Endodermal cell (in vitro differentiated cells): ENCODE results near the gene GP9. TPM values are rescaled to one million over a fixed set of nuclear protein-coding genes. Genes with fewer than 3 reads are reported as not detected.
A peak's percentile ranks its signal among the peaks of the same experiment; 100 is the strongest.
"Not testable (repeated sequence)": the region's sequence is repeated elsewhere in the genome, so short reads cannot be mapped to it uniquely, and the experiment has no call there.

Experiments used
- DNase-seq: peaks from one replicate; pipeline ENCODE4 v3.0.0-alpha.2; 2017
- H3K27ac ChIP-seq: 2 replicates; pipeline ENCODE4 v1.5.1; 2013; ENCODE audit warnings: mild to moderate bottlenecking, low read depth, low read length, moderate library complexity
- H3K27me3 ChIP-seq: 2 replicates; pipeline ENCODE4 v1.6.1; 2013; ENCODE audit warnings: mild to moderate bottlenecking, low read length, moderate library complexity; ENCODE audit not compliant: insufficient read depth, control insufficient read depth, poor library complexity, severe bottlenecking
- H3K36me3 ChIP-seq: 2 replicates; pipeline ENCODE4 v1.7.0; 2013; ENCODE audit warnings: mild to moderate bottlenecking, low read length, moderate library complexity; ENCODE audit not compliant: control insufficient read depth, insufficient read depth
- H3K4me1 ChIP-seq: one replicate; pipeline ENCODE4 v1.7.0; 2013; ENCODE audit warnings: low read length; ENCODE audit not compliant: control insufficient read depth, insufficient read depth
- H3K4me3 ChIP-seq: 2 replicates; pipeline ENCODE4 v1.5.1; 2013; ENCODE audit warnings: mild to moderate bottlenecking, low read length, moderate library complexity
- H3K9ac ChIP-seq: 2 replicates; pipeline ENCODE4 v1.6.1; 2013; ENCODE audit warnings: mild to moderate bottlenecking, low read length, moderate library complexity; ENCODE audit not compliant: poor library complexity, severe bottlenecking; ENCODE audit errors: extremely low read depth
- H3K9me3 ChIP-seq: 2 replicates; pipeline ENCODE4 v1.6.1; 2013; ENCODE audit warnings: mild to moderate bottlenecking, low read length, moderate library complexity; ENCODE audit not compliant: control insufficient read depth
- H3K27ac Mint-ChIP-seq: 2 replicates; pipeline ENCODE4 v1.8.0; 2020; ENCODE audit warnings: mixed read lengths
- H3K27me3 Mint-ChIP-seq: 2 replicates; pipeline ENCODE4 v1.8.0; 2021; ENCODE audit warnings: mild to moderate bottlenecking, mixed read lengths; ENCODE audit not compliant: insufficient read depth
- H3K36me3 Mint-ChIP-seq: 2 replicates; pipeline ENCODE4 v1.8.0; 2020; ENCODE audit warnings: low read depth, mixed read lengths
- H3K4me1 Mint-ChIP-seq: 2 replicates; pipeline ENCODE4 v1.8.0; 2020; ENCODE audit warnings: mixed read lengths
- H3K4me3 Mint-ChIP-seq: 2 replicates; pipeline ENCODE4 v1.8.0; 2020; ENCODE audit warnings: mild to moderate bottlenecking, moderate library complexity, mixed read lengths
- H3K9me3 Mint-ChIP-seq: 2 replicates; pipeline ENCODE4 v1.8.0; 2020; ENCODE audit warnings: mild to moderate bottlenecking, mixed read lengths
- CTCF ChIP-seq: fragments of 200-600 bp; sonication (generic); conservative IDR thresholded peaks from 2 replicates; pipeline ENCODE4 v1.5.0; 2021; ENCODE audit warnings: antibody characterized with exemption, mild to moderate bottlenecking
- WGBS, 2 experiments: methylation state at CpG; one replicate each; pipeline versions ENCODE4 v1.1.5 to v1.1.7; 2013; ENCODE audit warnings: missing lambda C conversion rate in 2 of 2, mixed read lengths in 1 of 2; ENCODE audit not compliant: insufficient coverage in 1 of 2, insufficient read length in 1 of 2; 5-methylcytosine and 5-hydroxymethylcytosine counted together
- total RNA-seq, 2 donors: library from RNA; stranded (reverse); fragmentation: NEBNext Ultra II Directional in 1 of 2; extraction: Animal tissue kit (Norgen Biotek cat#: 25700) in 1 of 2; gene quantifications; 2 replicates in 1 of 2; 3 replicates in 1 of 2; pipeline ENCODE4 v1.2.1, GENCODE V29; 2021

The GP9 gene
- total RNA-seq, 2 donors from 2014 or later = not detected

GRCh38 chr3:129065720-129066073 is 5.1 kb downstream of the GP9 start:
- H3K9me3 ChIP-seq = no peaks in the 10 kb centered on the region
- no peak overlapping the region for H3K4me3 ChIP-seq
- no peak overlapping the region for H3K9ac ChIP-seq
- no peaks in the 10 kb centered on the region for H3K36me3 ChIP-seq
- Mint-ChIP-seq H3K9me3 (peaks cover 5% of the 10 kb centered on the region), H3K36me3 (no peaks in the 10 kb centered on the region), H3K27ac (no peak overlapping the region), H3K4me1 (peaks cover 2% of the 10 kb centered on the region), H3K4me3 (no peak overlapping the region), H3K27me3 (peaks cover 10% of the 10 kb centered on the region)
- no peak for TF ChIP-seq CTCF
- 92 to 95% methylated on average over 4 of the region's 4 CpGs for WGBS, 2 experiments
- no peak for DNase-seq
- H3K27ac ChIP-seq = no peak overlapping the region
- no peaks in the 10 kb centered on the region for H3K4me1 ChIP-seq
- H3K27me3 ChIP-seq = no peaks in the 10 kb centered on the region

GRCh38 chr3:129067719-129068118 is 7.1 kb downstream of the GP9 start:
- Mint-ChIP-seq H3K27me3 (peaks cover 12% of the 10 kb centered on the region), H3K4me3 (peak overlapping the region; percentile 32)
- H3K9me3 ChIP-seq, DNase-seq, H3K27ac Mint-ChIP-seq, H3K9me3 Mint-ChIP-seq, H3K9ac ChIP-seq, H3K36me3 ChIP-seq, H3K4me1 ChIP-seq, H3K36me3 Mint-ChIP-seq, H3K4me3 ChIP-seq, H3K27me3 ChIP-seq, H3K27ac ChIP-seq, H3K4me1 Mint-ChIP-seq: not testable (repeated sequence)
- WGBS, 2 experiments = 96 to 100% methylated on average over 6 to 7 of the region's 7 CpGs
- TF ChIP-seq CTCF = peak; percentile 49

GRCh38 chr3:129068291-129068886 is 7.8 kb downstream of the GP9 start:
- WGBS, 2 experiments = 88 to 100% methylated on average over 5 to 44 of the region's 44 CpGs
- no peaks in the 10 kb centered on the region for H3K27me3 ChIP-seq
- no peak for TF ChIP-seq CTCF
- no peaks in the 10 kb centered on the region for H3K36me3 ChIP-seq
- Mint-ChIP-seq H3K4me1 (peaks cover 2% of the 10 kb centered on the region), H3K4me3 (peak overlapping the region; percentile 32), H3K27ac (no peak overlapping the region), H3K9me3 (peaks cover 5% of the 10 kb centered on the region), H3K27me3 (peaks cover 12% of the 10 kb centered on the region), H3K36me3 (no peaks in the 10 kb centered on the region)
- H3K9me3 ChIP-seq = no peaks in the 10 kb centered on the region
- H3K27ac ChIP-seq = no peak overlapping the region
- no peaks in the 10 kb centered on the region for H3K4me1 ChIP-seq
- H3K9ac ChIP-seq = no peak overlapping the region
- DNase-seq = peak; percentile 61
- H3K4me3 ChIP-seq = no peak overlapping the region

- H3K4me1 Mint-ChIP-seq, H3K36me3 ChIP-seq, DNase-seq, H3K9me3 Mint-ChIP-seq, H3K9me3 ChIP-seq, H3K4me3 ChIP-seq, H3K27ac ChIP-seq, H3K27me3 ChIP-seq, H3K9ac ChIP-seq, H3K27ac Mint-ChIP-seq, H3K36me3 Mint-ChIP-seq, H3K4me1 ChIP-seq, H3K4me3 Mint-ChIP-seq: not testable (repeated sequence)
- WGBS, 2 experiments = 92 to 94% methylated on average over 11 to 13 of the region's 13 CpGs
- H3K27me3 Mint-ChIP-seq = peaks cover 12% of the 10 kb centered on the region
Measured at GRCh38 chr3:129069313-129070085, 8.9 kb downstream of the GP9 start.
